Purkinje cell (primary cell): ENCODE results near the gene ZNF480. TPM values are rescaled to one million over a fixed set of nuclear protein-coding genes. Genes with fewer than 3 reads are reported as not detected.

ENCODE experiments used
- polyA plus RNA-seq: library from polyadenylated mRNA; unstranded; fragments of >200 nt; fragmentation: Nextera tagmentation; gene quantifications from 2 replicates; pipeline ENCODE4 v1.2.1, GENCODE V29; 2014

The ZNF480 gene
- 3.7 and 10.3 TPM in 2 replicates for polyA plus RNA-seq

DNA sequence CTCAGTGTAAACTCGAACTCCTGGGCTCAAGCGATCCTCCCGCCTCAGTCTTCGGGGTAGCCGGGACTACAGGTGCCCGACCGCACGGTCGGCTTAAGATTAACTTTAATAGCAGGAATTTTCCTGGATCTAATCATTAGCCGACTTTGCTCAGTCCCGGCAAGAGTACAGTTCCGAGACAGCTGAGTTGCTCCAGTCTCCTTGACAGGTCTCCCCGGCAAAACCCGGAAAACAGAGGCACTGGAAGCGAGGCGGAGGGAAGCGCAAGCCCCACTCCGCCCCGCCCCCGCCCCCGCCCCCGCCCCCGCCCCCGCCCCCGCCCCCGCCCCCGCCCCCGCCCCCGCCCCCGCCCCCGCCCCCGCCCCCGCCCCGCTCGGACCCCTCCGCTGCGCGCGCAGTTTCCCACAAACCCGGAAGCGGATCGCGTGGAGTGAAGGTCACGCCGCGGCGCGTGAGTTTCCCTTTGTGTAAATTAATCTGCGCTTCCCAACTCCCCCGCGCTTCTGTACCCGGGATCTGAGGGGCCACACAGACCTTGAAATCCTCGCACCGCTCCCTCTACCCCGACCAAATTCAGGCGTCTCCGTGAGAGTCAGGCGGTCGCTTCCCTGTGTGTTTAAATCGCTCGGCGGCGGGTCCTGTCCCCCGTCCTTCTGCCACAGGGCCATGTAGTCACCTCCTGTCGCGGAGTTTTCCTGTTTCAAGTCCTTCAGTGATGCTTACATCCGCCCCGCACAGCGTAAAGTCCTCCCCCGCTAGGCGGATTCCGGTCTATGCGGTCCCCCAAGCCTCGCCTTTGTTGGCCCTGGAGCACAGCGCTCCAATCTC is at the start of gene ZNF480:
ZNF480 (plus strand) TSS at position 397 of the 828 bp plus-strand sequence. CDS start 3,244 bp downstream, outside the sequence.

DNA sequence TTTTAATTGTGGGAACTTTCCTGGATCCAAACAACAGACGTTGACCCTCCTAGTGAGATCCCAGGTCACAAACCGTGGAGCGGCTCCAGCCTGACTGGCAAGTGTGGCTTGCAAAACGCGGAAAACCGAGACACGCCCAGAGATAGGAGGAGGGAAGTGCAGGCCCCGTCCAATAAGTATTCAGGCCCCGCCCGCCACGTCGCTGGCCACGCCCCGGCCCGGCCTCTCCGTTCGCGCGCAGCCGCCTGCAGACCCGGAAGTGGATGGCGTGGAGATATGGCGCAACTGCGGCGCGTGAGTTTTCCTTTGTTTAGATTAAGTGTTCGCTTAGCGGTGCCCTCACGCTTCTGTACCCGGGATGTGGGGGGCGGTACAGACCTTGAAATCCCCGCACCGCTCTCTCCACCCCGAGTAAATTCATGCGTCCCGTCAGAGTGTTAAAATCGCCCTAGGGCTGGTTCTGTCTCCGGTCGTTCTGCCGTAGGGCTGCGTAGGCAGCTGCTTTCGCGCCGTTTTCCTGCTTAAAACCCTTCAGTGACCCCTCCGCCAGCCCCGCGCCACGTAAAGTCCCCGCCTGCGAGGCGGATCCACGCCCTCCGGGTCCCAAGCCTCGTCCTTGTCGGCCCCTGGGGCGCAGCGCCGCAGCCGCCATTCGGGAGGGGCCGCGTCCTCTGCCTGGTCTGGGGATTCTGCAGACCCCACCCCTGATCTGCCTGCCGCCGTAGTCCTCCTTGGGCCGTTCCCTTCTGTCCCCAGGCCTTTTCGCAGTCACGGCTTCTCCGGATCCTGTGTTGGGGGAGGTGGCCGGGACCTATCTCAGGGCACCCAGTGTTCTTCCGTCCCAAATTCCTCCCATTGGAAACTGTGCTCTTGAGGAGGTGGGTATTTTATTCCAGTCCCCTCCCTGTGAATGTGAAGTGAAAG is 27.4 kb upstream of the ZNF480 start, which contains the start of gene ZNF766:
ZNF766 (plus strand) TSS at position 250 of the 924 bp plus-strand sequence; CDS start at position 277, 27 bp downstream.

DNA sequence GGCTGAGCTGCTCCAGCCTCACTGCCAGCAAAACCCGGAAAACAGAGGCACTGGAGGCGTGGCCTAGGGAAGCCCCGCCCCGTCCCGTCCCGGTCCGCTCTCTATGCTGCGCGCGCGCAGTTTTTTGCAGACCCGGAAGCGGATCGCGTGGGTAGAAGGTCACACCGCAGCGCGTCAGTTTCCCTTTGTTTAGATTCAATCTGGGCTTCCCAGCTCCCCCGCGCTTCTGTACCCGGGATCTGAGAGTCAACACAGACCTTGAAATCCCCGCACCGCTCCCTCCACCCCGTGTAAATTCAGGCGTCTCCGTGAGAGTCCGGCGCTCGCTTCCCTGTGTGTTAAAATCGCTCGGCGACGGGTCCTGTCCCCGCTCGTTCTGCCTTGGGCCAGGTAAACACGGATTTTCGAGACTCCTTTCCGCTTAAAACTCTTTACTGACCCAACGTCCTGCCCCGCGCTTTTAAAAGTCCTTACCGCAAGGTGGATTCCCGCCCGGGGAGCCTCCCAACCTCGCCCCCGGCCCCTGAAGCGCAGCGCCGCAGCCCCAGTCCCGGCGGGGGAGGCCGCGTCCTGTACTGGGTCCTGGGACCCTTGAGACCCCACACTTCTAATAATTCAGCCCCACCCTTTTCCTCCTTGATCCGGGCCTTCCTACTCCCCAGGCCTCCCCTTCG is 39.3 kb downstream of the ZNF480 start, which contains the start of gene ZNF610:
ZNF610 (plus strand) TSS at position 127 of the 674 bp plus-strand sequence. CDS start 12,930 bp downstream, outside the sequence.

DNA sequence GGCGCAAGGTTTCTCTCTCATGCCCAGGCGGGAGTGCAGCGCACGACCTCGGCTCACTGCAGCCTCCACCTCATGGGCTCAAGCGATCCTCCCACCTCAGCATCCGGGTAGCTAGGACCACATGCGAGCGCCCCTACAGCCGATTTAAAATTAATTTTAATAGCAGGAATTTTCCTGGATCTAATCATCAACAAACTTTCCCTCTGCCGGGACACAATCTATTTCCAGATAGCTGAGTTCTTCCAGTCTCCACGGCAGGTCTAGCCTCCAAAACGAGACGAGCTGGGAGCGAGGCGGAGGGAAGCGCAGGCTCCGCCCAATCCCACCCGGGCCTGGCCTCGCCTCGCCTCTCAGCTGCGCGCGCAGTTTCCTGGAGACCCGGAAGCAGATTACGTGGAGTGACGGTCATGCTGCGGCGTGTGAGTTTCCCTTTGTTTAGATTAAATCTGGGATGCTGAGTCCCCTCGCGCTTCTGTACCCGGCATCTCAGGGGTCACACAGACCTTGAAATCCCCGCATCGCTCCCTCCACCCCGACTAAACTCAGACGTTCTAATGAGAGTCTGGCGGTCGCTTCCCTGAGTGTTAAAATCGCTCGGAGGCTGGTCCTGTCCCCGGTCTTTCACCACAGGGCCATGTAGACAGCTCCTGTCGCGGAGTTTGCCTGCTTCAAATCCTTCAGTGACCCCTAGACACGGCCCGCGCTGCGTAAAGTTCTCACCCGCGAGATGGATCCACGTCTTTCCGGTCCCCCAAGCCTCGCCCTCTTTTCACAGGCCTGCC is 72.8 kb downstream of the ZNF480 start, which contains the start of gene ZNF880:
ZNF880 (plus strand) TSS at position 365 of the 782 bp plus-strand sequence; CDS start at position 408, 43 bp downstream.

Other genes with a start within 250 kb of the ZNF480 start
- gene ZNF432, start 248.3 kb upstream of the ZNF480 start, polyA plus RNA-seq, result 2.0 and 2.8 TPM in 2 replicates
- 6.1 and 9.7 TPM in 2 replicates for gene ZNF841, start 201.4 kb upstream of the ZNF480 start, polyA plus RNA-seq
- 3.1 and 8.1 TPM in 2 replicates for gene ZNF616, start 157.2 kb upstream of the ZNF480 start, polyA plus RNA-seq
- gene ZNF836, start 125.5 kb upstream of the ZNF480 start, polyA plus RNA-seq, result 12.4 and 18.1 TPM in 2 replicates
- 326 and 447 TPM in 2 replicates for gene PPP2R1A, start 107.1 kb upstream of the ZNF480 start, polyA plus RNA-seq
- 2.4 and 11.6 TPM in 2 replicates for gene ZNF766, start 27.6 kb upstream of the ZNF480 start, polyA plus RNA-seq
- gene ZNF610, start 39.1 kb downstream of the ZNF480 start, polyA plus RNA-seq, result 11.7 and 17.8 TPM in 2 replicates
- 50.3 and 65.8 TPM in 2 replicates for gene ZNF880, start 72.8 kb downstream of the ZNF480 start, polyA plus RNA-seq
- 16.5 and 41.8 TPM in 2 replicates for gene ZNF528, start 100.7 kb downstream of the ZNF480 start, polyA plus RNA-seq
- gene ZNF534, start 132.0 kb downstream of the ZNF480 start, polyA plus RNA-seq, result 0.73 and 0.85 TPM in 2 replicates
- 3.5 and 4.1 TPM in 2 replicates for gene ZNF578, start 156.4 kb downstream of the ZNF480 start, polyA plus RNA-seq
- 13.8 and 17.9 TPM in 2 replicates for gene ZNF808, start 230.5 kb downstream of the ZNF480 start, polyA plus RNA-seq